Measurements from ENCODE around the gene ADGRF4.

ADGRF4 gene, protein sequence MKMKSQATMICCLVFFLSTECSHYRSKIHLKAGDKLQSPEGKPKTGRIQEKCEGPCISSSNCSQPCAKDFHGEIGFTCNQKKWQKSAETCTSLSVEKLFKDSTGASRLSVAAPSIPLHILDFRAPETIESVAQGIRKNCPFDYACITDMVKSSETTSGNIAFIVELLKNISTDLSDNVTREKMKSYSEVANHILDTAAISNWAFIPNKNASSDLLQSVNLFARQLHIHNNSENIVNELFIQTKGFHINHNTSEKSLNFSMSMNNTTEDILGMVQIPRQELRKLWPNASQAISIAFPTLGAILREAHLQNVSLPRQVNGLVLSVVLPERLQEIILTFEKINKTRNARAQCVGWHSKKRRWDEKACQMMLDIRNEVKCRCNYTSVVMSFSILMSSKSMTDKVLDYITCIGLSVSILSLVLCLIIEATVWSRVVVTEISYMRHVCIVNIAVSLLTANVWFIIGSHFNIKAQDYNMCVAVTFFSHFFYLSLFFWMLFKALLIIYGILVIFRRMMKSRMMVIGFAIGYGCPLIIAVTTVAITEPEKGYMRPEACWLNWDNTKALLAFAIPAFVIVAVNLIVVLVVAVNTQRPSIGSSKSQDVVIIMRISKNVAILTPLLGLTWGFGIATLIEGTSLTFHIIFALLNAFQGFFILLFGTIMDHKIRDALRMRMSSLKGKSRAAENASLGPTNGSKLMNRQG

DNA sequence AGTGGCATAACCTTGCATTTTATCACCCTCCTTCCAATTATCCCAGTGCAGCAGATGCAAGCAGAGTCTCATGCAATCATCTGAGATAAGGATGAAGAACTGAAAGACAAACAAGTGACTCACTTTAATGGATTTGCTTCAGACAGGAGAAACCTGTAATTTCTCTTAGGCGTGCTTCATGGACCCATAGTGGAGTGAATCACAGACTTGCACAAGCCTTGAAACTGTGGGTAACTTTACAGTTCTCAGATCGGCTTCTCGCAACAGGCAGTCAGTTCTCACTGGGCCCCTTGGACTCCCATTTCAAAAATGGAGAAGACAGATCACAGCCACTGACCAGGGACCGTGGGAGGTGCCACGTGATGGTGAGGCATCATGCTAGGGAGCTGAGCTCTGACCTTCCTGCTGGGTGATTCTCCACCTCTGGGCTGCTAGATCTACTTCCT, at the start of gene ADGRF4:
TSS of gene ADGRF4 (plus strand) at position 239 of the 446 bp plus-strand sequence. CDS start 8,666 bp downstream, outside the sequence.
- no peak for DNase-seq

DNA sequence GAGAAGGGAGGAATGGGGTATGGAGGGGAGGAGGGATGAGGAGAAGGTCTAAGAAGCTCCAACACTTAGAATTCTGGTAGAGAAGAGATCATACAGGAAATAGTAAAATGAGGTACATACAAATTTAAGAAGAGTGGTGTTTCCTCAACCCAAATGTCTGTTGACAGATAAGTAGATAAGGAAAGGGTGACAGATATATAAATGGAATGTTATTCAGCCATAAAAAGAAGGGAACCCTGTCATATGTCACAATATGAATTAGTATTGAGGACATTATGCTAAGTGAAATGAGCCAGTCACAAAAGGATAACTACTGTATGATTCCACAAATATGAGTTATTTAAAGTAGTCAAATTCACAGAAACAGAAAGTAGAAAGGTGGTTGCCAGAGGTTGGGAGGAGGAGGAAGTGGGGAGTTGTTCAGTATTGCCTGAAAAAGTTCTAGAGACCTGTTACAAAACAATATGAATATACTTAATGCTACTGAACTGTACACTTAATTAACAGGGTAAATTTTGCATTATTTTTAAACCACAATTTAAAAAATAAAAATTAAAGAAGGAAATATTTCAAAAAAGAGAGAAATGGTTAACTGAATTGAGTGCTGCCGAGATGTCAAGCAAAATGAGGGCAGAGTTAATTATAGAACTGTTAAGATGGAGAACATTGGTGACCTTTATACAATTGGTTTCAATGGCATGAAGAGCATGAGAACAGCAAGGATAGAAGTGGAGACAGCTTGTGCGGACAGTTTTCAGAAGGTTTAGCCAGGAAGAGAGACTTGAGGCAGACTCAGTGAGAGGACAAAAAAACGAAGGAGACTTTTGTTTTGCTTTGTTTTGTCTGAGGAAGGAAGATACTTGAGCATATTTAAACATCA, 47.6 kb upstream of the ADGRF4 start:
- DNase-seq: no peak

DNA sequence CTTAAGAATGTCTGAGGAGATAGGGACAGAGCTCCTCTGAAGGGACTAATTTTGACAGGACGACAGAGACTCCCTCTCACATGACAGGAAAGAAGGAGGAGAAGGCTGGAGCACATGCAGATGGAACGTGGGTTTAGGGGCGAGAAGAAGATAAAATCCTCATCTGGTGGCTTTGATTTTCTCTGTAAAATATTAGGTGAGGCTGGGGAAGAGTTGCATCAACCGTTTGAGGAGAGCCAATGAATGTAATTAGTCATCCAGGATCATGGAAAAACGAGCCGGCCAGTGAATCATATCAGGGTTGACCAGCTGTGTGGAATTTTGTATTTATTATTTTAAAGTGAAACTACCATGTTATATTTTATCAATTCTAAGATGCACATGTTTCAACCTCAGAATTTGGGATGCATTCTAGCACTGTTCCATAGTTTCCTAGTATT, 46.9 kb upstream of the ADGRF4 start:
- no peak for DNase-seq

DNA sequence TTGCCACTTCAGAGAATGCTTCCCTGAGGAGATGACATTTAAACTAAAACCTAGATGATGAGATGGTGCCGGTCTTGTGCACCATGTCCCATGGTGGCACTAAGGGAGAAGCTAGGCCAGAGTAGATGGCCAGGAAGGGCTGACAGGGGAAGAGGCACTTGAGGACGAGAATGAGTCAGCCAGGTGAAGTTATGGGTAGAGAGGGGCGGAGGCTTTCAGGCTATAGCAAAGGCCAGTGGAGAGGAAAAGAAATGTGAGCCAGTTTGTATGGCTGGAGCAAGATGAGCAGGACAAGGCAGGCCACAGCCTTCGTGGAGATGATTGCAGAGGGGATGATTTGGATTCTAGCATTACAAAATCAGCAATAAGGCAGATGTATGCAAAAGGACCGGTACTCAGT, 44.7 kb upstream of the ADGRF4 start:
- no peak for DNase-seq

DNA sequence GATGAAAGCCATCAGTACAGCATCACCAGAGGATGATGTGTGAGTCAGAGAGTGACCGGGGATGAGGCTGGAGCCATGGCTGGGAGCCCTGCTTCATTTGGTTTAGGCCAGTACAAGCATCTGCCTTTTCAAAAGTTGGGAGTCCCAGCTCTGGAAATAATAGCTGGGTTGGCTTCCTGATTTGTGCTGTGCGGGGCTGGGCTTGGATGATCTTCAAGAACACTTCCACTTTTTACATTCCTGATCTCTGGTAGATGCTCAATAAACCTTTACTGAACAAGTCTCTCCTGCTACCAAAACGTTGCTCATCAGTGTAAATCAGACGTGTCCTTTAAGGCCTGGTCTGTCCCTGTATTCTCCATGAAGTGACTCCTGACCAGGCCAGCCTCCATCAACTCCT, 44.1 kb upstream of the ADGRF4 start:
- no peak for DNase-seq

DNA sequence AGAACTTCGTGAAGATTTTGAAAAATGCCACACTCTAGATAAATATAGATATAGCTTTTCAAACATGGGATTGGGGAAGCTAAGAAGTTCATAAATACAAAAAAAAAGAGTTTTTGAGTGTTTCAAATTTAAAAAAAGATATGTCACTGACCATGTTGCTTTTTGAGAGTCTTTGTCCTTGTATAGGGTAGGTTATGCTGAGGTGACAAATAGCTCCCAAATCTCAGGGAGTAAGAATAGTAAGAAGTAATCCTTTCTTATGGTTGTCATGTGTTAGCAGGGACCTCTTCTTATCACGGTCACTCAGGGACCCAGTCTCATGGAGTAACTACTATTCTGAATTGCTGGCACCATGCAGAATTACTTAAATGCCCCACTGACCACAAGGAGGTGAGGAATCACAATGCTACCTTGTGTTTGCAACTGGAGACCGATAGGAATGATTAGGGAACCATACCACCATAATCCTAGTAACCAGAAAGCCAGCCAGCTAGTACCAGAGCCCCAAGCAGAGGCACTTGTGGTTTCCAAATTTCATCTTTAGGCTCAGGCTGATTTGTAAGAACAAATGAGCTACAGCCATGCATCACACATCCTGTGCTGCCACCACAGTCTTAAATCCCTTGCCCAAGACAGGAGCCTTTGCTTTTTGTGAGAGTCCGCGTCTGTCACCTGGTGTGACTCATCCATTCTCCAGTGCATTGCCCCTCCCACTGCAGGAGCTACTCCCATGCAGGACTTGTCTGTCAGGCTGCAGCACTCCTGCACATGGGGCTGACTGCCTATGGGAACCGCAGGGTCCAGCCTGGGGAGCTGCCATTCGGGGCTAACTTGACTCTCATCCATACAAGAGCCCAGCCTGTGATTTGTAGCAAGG, 42.4 kb upstream of the ADGRF4 start:
- no peak for DNase-seq

DNA sequence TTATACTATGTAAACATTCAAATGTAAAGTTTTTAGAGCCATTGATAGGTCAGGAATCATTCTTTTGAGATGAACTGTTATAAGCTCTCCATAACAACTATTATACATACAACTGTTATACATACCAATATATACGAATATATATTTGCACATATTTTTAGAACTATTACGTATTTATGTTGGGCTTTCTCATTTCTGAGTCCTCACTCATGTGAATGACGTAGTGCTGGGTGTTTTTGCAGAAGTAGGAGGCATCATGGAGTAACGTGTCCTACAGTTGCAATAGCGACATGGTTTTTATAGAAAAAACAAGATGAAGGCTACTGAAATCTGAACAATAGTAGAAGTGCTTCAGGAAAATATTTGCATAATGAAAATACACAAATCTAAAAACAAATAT, 36.4 kb upstream of the ADGRF4 start:
- DNase-seq: no peak

DNA sequence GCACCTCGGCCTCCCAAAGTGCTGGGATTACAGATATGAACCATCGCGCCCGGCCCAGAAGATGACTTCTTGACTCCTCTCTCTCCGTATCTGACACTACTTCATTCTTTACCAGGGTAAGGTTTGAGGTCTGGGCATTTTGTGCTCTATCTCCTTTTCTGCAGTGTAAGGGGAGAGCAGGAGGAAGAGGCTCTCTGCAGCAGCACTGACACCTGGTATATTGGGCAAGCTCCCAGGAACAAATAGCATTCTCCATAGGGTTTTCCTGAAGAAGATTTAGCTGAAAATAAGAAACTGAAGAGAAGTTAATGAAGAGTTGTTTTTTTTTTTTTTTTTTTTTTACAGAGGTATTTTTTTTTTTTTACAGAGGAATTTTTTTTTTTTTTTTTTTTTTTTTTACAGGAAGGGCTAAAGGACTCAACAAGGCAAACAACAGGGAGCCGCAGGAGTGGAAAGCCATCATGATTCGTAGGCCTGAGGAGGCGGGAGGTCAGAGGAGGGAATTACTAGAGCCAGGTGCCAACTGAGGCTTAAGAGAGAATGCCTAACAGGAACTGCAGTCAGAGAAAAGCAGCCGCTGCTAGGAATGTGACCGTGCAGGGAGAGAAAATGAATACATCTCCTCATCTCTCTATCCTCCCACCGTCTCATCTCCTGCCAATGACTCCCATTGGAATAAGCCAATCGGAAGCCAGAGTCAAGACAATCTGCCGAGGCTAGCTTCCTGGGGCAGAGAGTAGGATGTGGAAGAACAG, 34.7 kb upstream of the ADGRF4 start:
- DNase-seq: no peak

DNA sequence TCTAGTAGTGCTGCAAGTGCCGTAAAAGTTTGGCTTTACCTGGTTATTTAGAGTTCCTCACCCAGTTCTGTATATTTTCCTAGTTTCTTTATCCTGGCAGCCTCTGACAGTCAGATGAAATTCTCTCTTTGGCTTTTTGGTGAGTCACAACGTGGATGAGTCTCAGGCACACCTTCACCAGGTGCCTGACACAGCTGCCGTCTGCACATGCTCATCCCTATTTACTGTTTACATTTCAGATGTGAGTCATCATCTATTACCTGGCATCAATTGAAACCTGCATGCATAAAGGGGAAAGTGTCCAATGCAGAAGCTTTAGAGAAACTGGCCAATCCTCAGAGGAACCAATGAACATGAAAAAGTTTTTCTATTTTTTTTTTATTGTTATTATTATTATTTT, 33.3 kb upstream of the ADGRF4 start:
- DNase-seq: no peak

DNA sequence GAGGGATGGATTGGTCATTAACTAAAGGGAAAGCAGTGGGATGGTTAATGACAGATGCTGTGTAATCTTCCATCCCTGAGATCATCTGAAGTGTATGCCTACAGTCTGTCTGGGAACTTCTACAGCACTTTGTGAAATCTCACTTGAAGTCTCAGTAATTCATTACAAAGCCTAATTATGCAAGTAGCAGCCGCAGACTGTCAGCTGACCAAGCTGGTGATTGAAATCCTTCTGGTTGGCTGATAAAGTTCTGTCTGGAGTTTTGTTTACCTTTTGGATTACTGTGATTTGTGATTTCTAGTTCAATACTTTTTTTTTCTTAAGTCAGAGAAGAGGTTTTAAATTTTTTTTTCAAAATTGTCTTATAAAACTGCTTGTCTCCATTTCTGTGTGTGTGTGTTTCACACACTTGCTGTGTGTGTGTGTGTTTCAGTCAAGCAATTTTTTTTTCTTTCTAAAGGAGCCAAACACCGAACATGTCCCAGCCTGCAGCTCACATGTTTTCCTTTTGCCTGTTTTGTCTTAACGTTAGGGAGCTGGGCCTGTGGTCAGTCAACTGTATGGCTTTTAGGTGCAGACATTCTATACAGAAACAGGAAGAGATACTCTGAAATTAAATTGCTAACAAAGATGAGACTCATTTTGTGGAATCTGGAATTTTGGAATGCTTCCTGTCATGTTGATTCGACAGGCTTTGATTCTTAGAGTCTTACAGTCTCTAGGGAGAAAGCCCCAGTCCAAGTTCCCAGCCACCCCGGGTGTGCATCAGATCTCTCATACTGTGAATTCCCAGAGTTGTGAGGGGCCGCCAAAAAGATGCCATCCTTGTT, 28.5 kb upstream of the ADGRF4 start:
- DNase-seq: no peak

DNA sequence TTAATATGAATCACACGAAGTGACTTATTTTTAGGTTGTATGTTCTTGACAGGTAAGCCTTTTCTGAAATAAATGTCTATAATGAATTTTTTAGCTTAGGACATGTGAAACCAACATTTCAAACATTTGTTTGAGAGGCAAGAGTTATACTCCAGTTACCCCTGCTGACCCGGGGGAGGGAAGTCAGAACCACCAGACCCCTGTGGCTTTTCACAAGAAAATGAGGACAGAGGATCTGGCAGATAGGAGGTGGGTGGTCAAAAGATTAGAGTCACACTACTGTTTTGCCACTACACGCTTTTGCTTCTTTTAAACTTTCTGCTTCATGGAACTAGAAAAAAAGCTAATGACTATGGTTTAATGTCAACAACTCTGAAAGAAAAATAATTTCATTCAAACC, 27.5 kb upstream of the ADGRF4 start:
- no peak for DNase-seq

DNA sequence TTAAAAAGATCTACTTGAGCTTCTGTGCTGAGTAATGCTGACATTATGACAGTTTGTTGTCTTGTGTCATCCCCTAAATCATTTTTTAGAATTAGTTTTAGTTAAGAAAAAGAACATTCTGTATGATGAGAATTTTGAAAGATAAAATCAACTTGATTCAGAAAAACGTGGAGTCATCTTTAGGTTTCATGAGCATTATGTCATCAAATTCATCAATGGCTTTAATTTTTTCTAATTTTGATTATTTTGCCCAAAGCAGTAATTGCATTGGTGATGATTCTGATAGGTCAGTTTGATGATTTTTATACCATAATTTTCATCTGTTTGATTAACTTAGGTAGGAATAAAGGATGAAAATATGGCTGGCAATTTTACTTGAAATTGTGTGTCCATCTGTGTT, 26.6 kb upstream of the ADGRF4 start:
- DNase-seq: no peak

DNA sequence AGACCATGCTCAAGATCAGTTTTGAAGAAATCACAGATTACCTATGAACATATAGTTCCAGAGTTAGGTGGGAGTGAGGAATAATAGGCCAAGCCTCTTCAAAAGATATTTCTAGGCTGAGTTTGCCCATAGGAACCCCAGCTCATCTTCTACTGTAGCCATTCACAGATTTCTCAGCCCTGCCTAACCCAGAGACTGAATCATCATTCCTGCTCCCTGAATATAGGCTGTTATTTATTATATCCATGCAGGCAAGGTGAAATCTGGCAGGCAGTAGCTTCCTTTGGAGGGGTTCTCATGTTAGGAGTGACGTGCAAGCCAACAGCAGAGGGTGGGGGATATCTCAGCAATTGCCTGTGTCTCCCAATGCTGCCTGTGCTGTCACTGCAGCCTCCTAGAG, 25.6 kb upstream of the ADGRF4 start:
- DNase-seq: no peak

DNA sequence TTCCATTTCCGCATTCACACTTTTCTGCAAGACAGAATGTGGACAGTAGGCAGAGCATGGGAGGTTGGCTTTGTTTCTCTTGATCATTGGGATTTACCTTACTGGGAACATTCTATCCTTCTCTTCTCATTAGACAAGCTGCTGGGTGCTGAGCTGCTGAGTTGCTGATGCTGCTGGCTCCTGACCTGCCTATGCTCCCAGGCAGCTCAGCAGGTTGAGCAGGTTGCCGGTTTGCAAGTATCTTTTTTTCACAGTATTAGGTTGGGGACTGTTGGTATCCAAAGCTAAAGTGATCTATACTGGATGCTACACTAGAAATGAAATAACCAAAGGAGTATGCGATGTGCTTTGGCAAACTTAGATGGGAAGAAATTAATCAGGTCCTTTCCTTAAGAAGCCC, 23.7 kb upstream of the ADGRF4 start:
- DNase-seq: no peak

DNA sequence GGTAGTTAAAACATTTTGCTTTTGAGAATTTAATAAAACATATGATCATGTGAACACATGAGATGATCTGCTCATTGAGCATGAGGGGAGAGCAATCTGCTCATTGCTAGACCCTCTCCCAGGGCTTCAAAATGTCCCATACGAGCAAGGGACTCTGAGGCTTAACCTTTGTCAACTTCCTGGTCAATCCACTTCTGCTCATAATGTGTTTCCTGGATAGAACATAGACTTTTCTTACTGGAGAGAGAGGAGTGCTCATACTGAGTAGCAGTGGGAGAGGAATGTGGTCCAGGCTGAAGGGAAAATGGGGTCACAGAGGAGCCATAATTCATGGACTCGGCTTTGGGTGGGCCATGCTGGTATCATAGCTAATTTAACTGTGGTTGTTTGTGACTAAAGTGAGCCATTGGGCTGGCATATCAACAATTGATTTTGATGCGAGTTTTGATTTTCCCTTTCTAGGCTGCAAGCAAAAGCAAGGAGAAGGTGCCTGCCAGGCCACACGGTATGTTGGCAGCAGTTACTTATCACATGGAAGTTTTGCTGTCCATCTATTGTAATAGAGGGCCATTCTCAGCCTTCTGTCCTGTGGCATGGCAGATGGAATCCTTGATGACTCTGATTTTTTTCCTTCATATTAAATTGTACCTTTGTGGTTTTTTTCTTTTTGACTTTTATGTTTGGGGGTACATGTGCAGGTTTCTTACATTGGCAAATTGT, 20.8 kb upstream of the ADGRF4 start:
- no peak for DNase-seq

DNA sequence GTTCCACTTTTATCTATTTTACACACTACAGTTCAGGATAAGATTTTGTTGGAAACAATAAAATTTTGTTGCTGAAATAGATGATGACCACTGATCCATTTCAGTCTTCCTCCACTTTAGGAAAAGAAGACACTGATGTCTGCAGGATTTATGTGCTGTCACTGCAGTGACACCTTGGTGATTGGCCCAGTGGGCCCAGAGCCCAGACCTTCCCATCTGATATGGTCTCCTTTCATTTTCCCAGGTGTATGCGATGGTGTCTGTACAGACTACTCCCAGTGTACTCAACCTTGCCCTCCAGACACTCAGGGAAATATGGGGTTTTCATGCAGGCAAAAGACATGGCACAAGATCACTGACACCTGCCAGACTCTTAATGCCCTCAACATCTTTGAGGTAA, 19.6 kb upstream of the ADGRF4 start:
- no peak for DNase-seq

DNA sequence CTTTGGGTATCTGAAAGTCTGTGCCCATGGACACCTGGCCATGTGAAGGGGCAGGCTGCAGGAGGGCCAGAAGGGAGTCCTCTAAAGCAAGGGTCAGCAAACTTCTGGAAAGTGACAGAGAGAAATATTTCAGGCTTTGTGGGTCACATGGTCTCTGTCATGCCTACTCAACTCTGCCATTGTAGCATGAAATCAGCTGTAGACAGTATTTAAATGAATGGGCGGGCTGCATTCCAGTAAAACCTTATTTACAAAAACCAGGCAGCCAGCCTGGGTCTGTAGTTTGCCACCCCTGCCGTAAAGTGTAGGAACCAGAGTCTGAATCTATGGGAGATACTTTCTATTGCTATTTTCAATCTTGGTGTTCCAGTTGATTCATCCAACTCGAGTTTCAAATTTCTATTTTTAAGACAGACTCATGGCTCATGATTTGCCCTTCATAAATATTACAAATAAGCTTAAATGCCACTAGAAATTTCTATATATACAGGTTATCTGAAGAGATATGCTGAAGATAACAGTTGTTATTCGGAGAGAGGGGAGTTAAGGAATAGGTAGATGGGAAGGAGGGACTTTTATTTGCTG, 19.0 kb upstream of the ADGRF4 start:
- no peak for DNase-seq

DNA sequence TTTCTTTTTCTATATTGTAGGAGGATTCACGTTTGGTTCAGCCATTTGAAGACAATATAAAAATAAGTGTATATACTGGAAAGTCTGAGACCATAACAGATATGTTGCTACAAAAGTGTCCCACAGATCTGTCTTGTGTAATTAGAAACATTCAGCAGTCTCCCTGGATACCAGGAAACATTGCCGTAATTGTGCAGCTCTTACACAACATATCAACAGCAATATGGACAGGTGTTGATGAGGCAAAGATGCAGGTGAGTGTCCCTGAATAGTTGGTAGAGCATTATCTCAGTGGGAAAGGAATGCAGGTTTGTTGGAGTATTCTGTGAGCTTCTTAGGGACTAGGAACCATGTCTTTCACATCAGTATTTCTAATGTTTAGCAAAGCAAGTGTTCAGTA, 18.3 kb upstream of the ADGRF4 start:
- DNase-seq: no peak

DNA sequence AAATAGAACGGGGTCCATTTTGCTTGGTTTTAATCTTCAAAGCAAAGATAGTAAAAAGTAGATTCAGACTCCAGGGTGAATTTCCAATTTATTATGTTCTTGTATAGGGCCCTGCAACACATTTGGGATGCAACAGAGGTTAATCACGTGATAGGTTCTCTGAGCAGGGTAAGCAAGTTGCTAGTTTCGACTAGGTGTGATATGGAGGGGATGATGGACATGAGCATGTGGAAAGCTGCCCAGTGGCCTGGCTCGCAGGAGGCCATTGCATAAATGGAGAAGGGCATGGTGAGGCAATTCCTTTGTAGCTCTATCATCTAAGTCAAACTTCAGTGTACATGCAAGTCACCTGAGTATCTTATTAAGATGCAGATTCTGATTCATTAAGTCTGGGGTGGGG, 17.7 kb upstream of the ADGRF4 start:
- no peak for DNase-seq

All from hippocampal formation (tissue), 2 donors.